MM.1S (cell line): Measurements from ENCODE around the gene ANKS1B.

Experiments
- EZH2phosphoT487 ChIP-seq: fragments of 300-600 bp; sonication (generic); IDR thresholded peaks from 2 replicates; pipeline ENCODE4 v1.6.1; 2018; ENCODE audit warnings: antibody characterized with exemption, low read length
- TF ChIP-seq, protein P1 (sequence below): fragments of 300-600 bp; sonication (generic); IDR thresholded peaks from 2 replicates; pipeline ENCODE4 v1.5.1; 2016; ENCODE audit warnings: antibody characterized with exemption, low read length, mixed read lengths

GRCh38 chr12:98908866-98909265 lies 1075.9 kb downstream of the ANKS1B start:
- TF ChIP-seq, protein P1, sequence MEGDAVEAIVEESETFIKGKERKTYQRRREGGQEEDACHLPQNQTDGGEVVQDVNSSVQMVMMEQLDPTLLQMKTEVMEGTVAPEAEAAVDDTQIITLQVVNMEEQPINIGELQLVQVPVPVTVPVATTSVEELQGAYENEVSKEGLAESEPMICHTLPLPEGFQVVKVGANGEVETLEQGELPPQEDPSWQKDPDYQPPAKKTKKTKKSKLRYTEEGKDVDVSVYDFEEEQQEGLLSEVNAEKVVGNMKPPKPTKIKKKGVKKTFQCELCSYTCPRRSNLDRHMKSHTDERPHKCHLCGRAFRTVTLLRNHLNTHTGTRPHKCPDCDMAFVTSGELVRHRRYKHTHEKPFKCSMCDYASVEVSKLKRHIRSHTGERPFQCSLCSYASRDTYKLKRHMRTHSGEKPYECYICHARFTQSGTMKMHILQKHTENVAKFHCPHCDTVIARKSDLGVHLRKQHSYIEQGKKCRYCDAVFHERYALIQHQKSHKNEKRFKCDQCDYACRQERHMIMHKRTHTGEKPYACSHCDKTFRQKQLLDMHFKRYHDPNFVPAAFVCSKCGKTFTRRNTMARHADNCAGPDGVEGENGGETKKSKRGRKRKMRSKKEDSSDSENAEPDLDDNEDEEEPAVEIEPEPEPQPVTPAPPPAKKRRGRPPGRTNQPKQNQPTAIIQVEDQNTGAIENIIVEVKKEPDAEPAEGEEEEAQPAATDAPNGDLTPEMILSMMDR, result no peak
- TF ChIP-seq EZH2phosphoT487, result no peak
